HAP-1 (cell line): ENCODE data around the gene HMGN4.

Source experiments
- DNase-seq, 2 experiments: peaks; one replicate each; pipeline ENCODE4 v3.0.0-alpha.2; 2016 to 2020; ENCODE audit warnings: low spot score in 2 of 2
- H3K27me3 ChIP-seq: fragments of 250-450 bp; sonication (Bioruptor Pico); 2 replicates; pipeline ENCODE4 v1.5.1; 2020; ENCODE audit warnings: low read depth, mild to moderate bottlenecking, moderate library complexity
- H3K36me3 ChIP-seq: fragments of 250-450 bp; sonication (Bioruptor Pico); replicated peaks from 2 replicates; pipeline ENCODE4 v1.5.1; 2020; ENCODE audit warnings: mild to moderate bottlenecking
- H3K4me1 ChIP-seq: fragments of 250-450 bp; sonication (Bioruptor Pico); 2 replicates; pipeline ENCODE4 v1.5.1; 2020; ENCODE audit warnings: mild to moderate bottlenecking
- H3K4me3 ChIP-seq: fragments of 250-450 bp; sonication (Bioruptor Pico); 2 replicates; pipeline ENCODE4 v1.5.1; 2020; ENCODE audit warnings: mild to moderate bottlenecking, moderate library complexity
- H3K9me3 ChIP-seq: fragments of 250-450 bp; sonication (Bioruptor Pico); 2 replicates; pipeline ENCODE4 v1.5.1; 2020; ENCODE audit warnings: mild to moderate bottlenecking, moderate library complexity
- in situ Hi-C: fragments of 300-500 bp; cut with MboI; formaldehyde crosslinking; loops from 3 replicates; pipeline ENCODE4 v1.14.3; 2020; ENCODE audit warnings: low sequenced_read_pairs, inconsistent platforms, mixed read lengths

The HMGN4 gene

GRCh38 chr6:26592649-26593048 lies 54.5 kb downstream of the HMGN4 start:
- H3K9me3 ChIP-seq = no peaks in the 10 kb centered on the region
- H3K27me3 ChIP-seq = peaks cover 3% of the 10 kb centered on the region; the same call in 1 of the 2 replicates
- 0 out of 2 replicates have a peak, but pooled peaks cover 3% of the 10 kb centered on the region for H3K36me3 ChIP-seq
- H3K4me3 ChIP-seq = no peak overlapping the region
- in situ Hi-C loops = no loop called here
- no peak for DNase-seq
- H3K4me1 ChIP-seq = peaks cover 9% of the 10 kb centered on the region

GRCh38 chr6:26593278-26594130 lies 55.3 kb downstream of the HMGN4 start:
- Histone ChIP-seq H3K4me3 (no peak overlapping the region), H3K9me3 (no peaks in the 10 kb centered on the region), H3K36me3 (peaks cover 8% of the 10 kb centered on the region), H3K4me1 (peaks cover 9% of the 10 kb centered on the region), H3K27me3 (peaks cover 3% of the 10 kb centered on the region; the same call in 1 of the 2 replicates)
- in situ Hi-C loops = no loop called here
- no peak for DNase-seq

GRCh38 chr6:26594131-26594498 lies 55.9 kb downstream of the HMGN4 start:
- Histone ChIP-seq H3K4me1 (peaks cover 9% of the 10 kb centered on the region), H3K4me3 (no peak overlapping the region), H3K9me3 (no peaks in the 10 kb centered on the region), H3K36me3 (peaks cover 14% of the 10 kb centered on the region), H3K27me3 (peaks cover 3% of the 10 kb centered on the region; the same call in 1 of the 2 replicates)
- no peak for DNase-seq
- in situ Hi-C loops = no loop called here

GRCh38 chr6:26594730-26595632 lies 56.8 kb downstream of the HMGN4 start:
- peaks cover 22% of the 10 kb centered on the region for H3K36me3 ChIP-seq
- H3K9me3 ChIP-seq = no peaks in the 10 kb centered on the region
- DNase-seq = peak; percentile 65 to 71
- H3K4me1 ChIP-seq = peaks cover 9% of the 10 kb centered on the region
- H3K4me3 ChIP-seq = peak overlapping the region; percentile 94
- in situ Hi-C loops = no loop called here
- peaks cover 3% of the 10 kb centered on the region; the same call in 1 of the 2 replicates for H3K27me3 ChIP-seq

GRCh38 chr6:26595669-26596269 lies 57.6 kb downstream of the HMGN4 start:
- peaks cover 25% of the 10 kb centered on the region for H3K36me3 ChIP-seq
- no peaks in the 10 kb centered on the region for H3K9me3 ChIP-seq
- peaks cover 9% of the 10 kb centered on the region for H3K4me1 ChIP-seq
- DNase-seq = peak; percentile 89 to 95
- peak overlapping the region; percentile 94 for H3K4me3 ChIP-seq
- in situ Hi-C loops = no loop called here
- H3K27me3 ChIP-seq = peaks cover 3% of the 10 kb centered on the region; the same call in 1 of the 2 replicates
